Small intestine (tissue), 7 donors: ENCODE measurements around the gene MEG3. TPM values are rescaled to one million over a fixed set of nuclear protein-coding genes. Genes with fewer than 3 reads are reported as not detected.
"Not testable (repeated sequence)": the region's sequence is repeated elsewhere in the genome, so short reads cannot be mapped to it uniquely, and the experiment has no call there.

Source experiments
- DNase-seq, 2 donors: peaks; one replicate each; pipeline versions ENCODE4 v3.0.0 to v3.0.0-alpha.2; 2013
- FAIRE-seq: peaks from 2 replicates; lab custom pipeline; 2012; peaks lifted over from hg19 to GRCh38; lab: Jason Lieb, UNC
- H3K27ac ChIP-seq, 3 donors: one replicate each; pipeline ENCODE4 v1.5.1; 2013; ENCODE audit warnings: low read length in 2 of 3, mild to moderate bottlenecking in 2 of 3, control low read depth in 1 of 3, inconsistent platforms in 1 of 3, low read depth in 1 of 3, moderate library complexity in 1 of 3
- H3K27me3 ChIP-seq, 3 donors: one replicate each; pipeline ENCODE4 v1.6.1; 2013; ENCODE audit warnings: low read length in 3 of 3, inconsistent platforms in 1 of 3; ENCODE audit not compliant: control insufficient read depth in 3 of 3, insufficient read depth in 3 of 3
- H3K36me3 ChIP-seq, 3 donors: one replicate each; pipeline ENCODE4 v1.6.1; 2013; ENCODE audit warnings: low read length in 3 of 3, inconsistent platforms in 1 of 3, low read depth in 1 of 3, mild to moderate bottlenecking in 1 of 3, moderate library complexity in 1 of 3; ENCODE audit not compliant: control insufficient read depth in 3 of 3, insufficient read depth in 2 of 3
- H3K4me1 ChIP-seq, 3 donors: one replicate each; pipeline ENCODE4 v1.6.1; 2013; ENCODE audit warnings: low read length in 2 of 3, inconsistent platforms in 1 of 3, low read depth in 1 of 3, mild to moderate bottlenecking in 1 of 3, moderate library complexity in 1 of 3; ENCODE audit not compliant: control insufficient read depth in 3 of 3, insufficient read depth in 2 of 3
- H3K4me3 ChIP-seq, 3 donors: one replicate each; pipeline ENCODE4 v1.5.1; 2013; ENCODE audit warnings: low read length in 3 of 3, control low read depth in 1 of 3, inconsistent platforms in 1 of 3, low read depth in 1 of 3, mild to moderate bottlenecking in 1 of 3, moderate library complexity in 1 of 3
- H3K9me3 ChIP-seq, 2 donors: one replicate each; pipeline ENCODE4 v1.6.1; 2013; ENCODE audit warnings: low read depth in 1 of 2, low read length in 1 of 2; ENCODE audit not compliant: control insufficient read depth in 2 of 2, insufficient read depth in 1 of 2
- WGBS, 3 donors: extraction: QIAGEN DNeasy Blood & Tissue Kit; methylation state at CpG; one replicate each; pipeline ENCODE4 v1.1.7; 2013; 5-methylcytosine and 5-hydroxymethylcytosine counted together
- polyA plus RNA-seq, 4 donors: library from polyadenylated mRNA; stranded (reverse) in 3 of 4; unstranded in 1 of 4; fragments of 200-250 nt in 3 of 4; fragments of 120-200 nt in 1 of 4; gene quantifications; one replicate each; pipeline versions ENCODE4 v1.2.1 to v1.2.3, GENCODE V29; 2013
- donor health status: healthy with polysubstance abuse.
- donor health status: control.
- donor health status: control.
- donor health status: Bipolar disorder and iron deficiency.
- donor health status: healthy.

Gene MEG3
- polyA plus RNA-seq, 4 donors: 5.1 to 86.5 (median 14.6) TPM

DNA sequence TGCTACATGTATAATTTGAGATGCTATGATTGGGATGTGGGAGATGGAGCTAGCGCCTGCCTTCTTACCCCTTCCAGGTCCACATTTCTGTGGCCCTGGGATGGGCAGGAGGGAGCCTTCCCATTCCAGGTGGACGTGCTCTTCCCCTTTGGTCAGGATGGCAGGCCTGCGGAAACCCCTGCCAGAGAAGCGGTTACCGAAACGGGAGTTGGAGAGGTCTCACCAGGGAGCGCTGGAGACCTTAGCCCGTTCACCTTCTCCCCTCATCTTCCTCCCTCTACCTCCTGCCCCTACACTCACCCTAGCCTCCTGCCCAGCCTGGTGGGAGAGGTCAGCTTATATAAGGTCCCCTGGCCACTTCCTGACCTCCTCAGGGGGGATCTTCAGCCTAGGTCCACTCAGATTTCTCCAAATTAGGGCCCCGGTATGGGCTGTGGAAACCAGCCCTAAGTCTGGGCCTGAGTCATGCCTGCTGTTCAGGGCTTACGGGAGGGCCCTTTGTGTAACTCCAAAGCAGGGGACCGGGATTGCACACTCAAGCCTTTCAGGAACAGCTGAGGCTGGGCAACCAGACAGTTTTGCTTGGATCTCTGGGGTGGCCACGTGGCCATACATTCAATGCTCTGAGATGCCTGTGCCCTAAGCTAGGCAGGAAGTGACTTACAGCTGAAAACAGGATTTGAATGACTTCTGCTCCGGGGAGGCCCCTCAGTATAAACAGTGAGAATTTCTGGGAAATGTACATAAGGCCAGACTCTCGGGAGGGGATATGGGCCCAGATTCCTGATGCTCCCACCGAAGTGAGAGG, 10.2 kb upstream of the MEG3 start:
- Histone ChIP-seq H3K27ac (peak overlapping the region in 1 of 3 donors; percentile 1), H3K4me3 (no peak overlapping the region), H3K4me1 (peaks cover 0 to 11% (median 0%) of the 10 kb centered on the region in 3 donors), H3K27me3 (peaks cover 0 to 11% (median 0%) of the 10 kb centered on the region in 3 donors), H3K36me3 (no peaks in the 10 kb centered on the region), H3K9me3 (peaks cover 0 to 12% of the 10 kb centered on the region in 2 donors)
- 72 to 81% (median 75%) methylated on average over 15 of the region's 15 CpGs for WGBS, 3 donors
- FAIRE-seq (no peak), DNase-seq (no peak)

DNA sequence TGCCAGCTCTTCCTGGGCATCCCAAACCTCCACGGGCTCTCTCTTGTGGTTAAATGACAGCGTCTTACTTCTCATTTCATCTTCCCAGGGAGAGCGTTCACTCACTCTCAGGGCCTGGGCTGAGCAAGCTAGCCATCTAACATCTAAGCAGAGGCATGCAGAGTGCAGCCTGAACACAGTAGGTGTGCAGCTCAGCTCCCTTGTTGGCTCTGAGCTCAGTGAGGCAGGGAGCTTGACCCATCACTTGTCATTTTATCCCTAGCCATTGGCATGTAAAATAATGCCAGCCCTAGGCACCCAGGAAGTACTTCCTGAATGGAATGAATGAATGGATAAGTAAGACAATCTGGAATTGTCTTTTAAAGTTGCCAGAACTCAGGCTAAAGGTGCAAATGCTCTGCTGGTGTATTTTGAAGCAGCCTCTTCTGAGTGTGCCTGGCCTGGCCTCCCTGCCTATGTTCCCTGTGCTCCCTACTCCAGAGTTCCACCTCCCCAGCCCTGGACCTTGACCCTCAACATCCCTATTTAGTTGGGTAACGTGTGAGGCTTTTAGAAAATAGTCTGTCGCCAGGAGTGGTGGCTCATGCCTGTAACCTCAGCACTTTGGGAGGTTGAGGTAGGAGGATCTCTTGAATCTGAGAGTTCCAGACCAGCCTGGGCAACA, 9.5 kb upstream of the MEG3 start:
- Histone ChIP-seq H3K27ac (no peak overlapping the region), H3K9me3 (peaks cover 0 to 4% of the 10 kb centered on the region in 2 donors), H3K36me3 (no peaks in the 10 kb centered on the region), H3K4me3 (no peak overlapping the region), H3K27me3 (peaks cover 0 to 3% (median 0%) of the 10 kb centered on the region in 3 donors), H3K4me1 (peaks cover 0 to 11% (median 0%) of the 10 kb centered on the region in 3 donors)
- WGBS, 3 donors: 58 to 70% (median 60%) methylated on average over 5 of the region's 5 CpGs
- FAIRE-seq (no peak), DNase-seq (peak in 1 of 2 donors; percentile 18)

DNA sequence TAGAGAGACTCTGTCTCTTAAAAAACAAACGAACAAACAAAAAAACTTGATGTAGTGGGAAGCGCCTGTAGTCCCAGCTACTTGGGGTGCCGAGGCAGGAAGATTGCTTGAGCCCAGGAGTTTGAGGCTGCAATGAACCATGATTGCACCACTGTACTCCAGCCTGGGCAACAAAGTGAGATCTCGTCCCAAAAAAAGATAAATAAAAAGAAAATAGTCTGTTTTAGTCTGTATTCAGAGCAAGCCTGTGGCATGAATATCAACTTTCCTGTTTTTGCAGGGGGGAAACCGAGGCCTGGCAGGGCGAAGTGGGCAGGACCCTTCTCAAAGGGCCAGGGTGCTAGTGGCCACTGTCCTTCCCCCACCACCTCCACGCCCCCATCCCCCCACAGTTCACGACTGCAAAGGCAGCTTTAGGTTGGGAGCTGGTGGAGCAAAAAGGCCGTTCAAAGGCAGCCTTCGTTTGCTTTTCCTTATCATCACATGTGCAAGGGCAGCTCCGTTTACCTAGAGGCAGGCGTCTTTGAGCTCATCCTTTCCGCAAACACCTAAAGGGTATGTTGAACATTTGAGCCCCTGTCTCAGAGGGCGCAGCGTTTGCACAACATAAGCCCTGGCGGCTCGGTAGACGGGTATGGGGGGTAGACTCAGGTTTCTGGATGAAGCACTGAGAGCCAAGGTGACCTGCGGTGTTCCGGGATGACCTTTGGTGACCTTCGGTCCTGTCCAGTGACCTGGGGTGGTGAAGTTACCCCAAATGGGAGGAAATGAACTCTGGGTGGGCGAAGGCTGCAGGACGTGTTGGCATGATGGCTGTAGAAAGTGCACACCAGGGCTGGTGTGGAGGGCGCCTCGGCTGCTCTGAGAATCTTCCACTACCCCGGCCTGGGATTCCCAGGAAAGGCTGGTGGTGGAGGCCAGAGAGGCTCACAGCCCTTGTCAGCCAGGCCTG, 8.7 kb upstream of the MEG3 start:
- WGBS, 3 donors: 52 to 77% (median 67%) methylated on average over 26 of the region's 26 CpGs
- Histone ChIP-seq H3K27ac (no peak overlapping the region), H3K9me3 (no peaks in the 10 kb centered on the region), H3K36me3 (no peaks in the 10 kb centered on the region), H3K4me1 (peaks cover 0 to 11% (median 0%) of the 10 kb centered on the region in 3 donors), H3K4me3 (no peak overlapping the region), H3K27me3 (peaks cover 0 to 2% (median 0%) of the 10 kb centered on the region in 3 donors)
- no peak for DNase-seq
- no peak for FAIRE-seq

DNA sequence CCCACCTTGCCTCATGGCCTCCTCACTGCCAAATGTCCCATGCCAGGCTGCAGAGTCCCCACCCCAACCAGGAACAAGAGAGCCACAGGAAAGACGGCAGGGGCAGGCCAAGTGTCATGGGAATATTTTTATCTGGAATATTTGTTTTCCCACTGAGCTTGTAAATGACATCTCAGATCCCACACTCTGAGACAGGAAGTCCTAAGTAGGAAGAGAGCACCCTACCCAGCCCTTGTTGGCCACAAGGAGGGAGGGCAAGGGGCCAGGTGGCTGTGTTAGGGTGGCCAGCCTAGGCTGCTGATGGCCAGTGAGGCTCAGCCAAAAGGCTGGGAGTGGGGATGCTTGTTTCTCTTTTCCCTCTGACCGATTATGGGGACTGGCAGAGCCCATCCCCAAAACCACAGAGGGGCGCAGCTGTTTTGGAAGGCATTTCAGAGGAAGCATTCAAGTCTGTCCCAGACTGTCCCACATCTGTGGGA, 7.7 kb upstream of the MEG3 start:
- peaks cover 0 to 2% (median 0%) of the 10 kb centered on the region in 3 donors for H3K27me3 ChIP-seq
- H3K9me3 ChIP-seq: no peaks in the 10 kb centered on the region
- no peak for DNase-seq
- H3K4me3 ChIP-seq: no peak overlapping the region
- no peak overlapping the region for H3K27ac ChIP-seq
- H3K36me3 ChIP-seq: no peaks in the 10 kb centered on the region
- FAIRE-seq: no peak
- 55 to 61% (median 57%) methylated on average over 3 of the region's 3 CpGs for WGBS, 3 donors
- H3K4me1 ChIP-seq: peaks cover 0 to 11% (median 0%) of the 10 kb centered on the region in 3 donors

DNA sequence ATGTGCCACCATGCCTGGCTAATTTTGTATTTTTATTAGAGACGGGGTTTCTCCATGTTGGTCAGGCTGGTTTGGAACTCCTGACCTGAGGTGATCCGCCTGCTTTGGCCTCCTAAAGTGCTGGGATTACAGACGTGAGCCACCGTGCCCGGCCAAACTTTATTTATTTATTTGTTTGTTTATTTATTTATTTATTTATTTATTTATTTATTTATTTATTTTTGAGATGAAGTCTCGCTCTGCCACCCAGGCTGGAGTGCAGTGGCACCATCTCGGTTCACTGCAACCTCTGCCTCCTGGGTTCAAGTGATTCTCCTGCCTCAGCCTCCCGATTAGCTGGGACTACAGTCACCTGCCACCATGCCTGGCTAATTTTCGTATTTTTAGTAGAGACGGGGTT, 7.0 kb upstream of the MEG3 start:
- H3K27ac ChIP-seq, H3K4me3 ChIP-seq, DNase-seq, FAIRE-seq, H3K36me3 ChIP-seq, H3K27me3 ChIP-seq, H3K9me3 ChIP-seq: not testable (repeated sequence)
- H3K4me1 ChIP-seq: peaks cover 0 to 11% (median 0%) of the 10 kb centered on the region in 3 donors
- 81 to 91% (median 87%) methylated on average over 10 of the region's 10 CpGs for WGBS, 3 donors

DNA sequence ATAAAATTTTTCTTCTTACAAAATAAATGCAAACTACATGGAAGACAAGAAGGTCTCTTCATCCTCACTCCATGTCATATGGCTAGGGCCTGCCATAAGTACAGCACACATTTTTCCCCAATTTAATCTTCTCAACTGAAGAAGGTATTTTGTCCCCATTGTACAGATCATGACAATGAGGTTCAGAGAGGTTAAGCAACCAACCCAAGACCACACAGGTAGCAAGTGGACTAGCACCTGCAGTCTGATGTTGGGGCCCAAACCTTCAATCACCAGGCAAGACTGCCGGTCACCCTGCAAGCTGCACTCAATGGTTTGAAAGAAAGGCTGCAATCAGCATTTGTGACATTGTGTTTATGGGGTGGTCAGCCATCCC, 6.5 kb upstream of the MEG3 start:
- Histone ChIP-seq H3K4me1 (peaks cover 0 to 11% (median 0%) of the 10 kb centered on the region in 3 donors), H3K27ac (no peak overlapping the region), H3K36me3 (no peaks in the 10 kb centered on the region), H3K9me3 (no peaks in the 10 kb centered on the region), H3K4me3 (no peak overlapping the region), H3K27me3 (peaks cover 0 to 8% (median 0%) of the 10 kb centered on the region in 3 donors)
- WGBS, 3 donors: 93 to 97% (median 94%) methylated on average over 1 of the region's 1 CpG
- no peak for DNase-seq
- no peak for FAIRE-seq

DNA sequence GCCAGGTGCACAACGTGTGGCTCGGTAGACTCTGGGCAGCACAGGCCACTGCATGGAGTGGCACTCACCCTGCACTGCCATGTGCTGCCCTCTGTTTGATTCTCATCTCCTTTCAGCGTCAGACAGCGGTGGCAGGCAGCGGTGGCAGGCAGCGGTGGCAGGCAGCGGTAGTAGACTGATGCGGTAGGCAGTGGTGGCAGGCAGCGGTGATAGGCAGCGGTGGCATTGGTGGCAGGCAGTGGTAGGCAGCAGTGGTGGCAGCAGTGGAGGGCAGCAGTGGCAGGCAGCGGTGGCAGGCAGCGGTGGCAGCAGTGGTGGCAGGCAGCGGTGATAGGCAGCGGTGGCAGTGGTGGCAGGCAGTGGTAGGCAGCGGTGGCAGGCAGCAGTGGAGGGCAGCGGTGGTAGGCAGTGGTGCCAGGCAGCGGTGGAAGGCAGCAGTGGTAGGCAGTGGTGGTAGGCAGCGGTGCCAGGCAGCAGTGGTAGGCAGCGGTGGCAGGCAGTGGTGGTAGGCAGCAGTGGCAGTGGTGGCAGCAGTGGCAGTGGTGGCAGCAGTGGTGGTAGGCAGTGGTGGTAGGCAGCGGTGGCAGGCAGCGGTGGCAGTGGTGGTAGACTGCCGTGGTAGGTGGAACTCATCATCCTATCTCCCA, 6.0 kb upstream of the MEG3 start:
- WGBS, 3 donors: 95 to 97% (median 96%) methylated on average over 19 to 22 of the region's 22 CpGs
- no peak overlapping the region for H3K4me3 ChIP-seq
- DNase-seq: no peak
- peaks cover 0 to 11% (median 0%) of the 10 kb centered on the region in 3 donors for H3K4me1 ChIP-seq
- H3K27ac ChIP-seq: no peak overlapping the region
- no peaks in the 10 kb centered on the region for H3K9me3 ChIP-seq
- H3K36me3 ChIP-seq: no peaks in the 10 kb centered on the region
- FAIRE-seq: no peak
- peaks cover 0 to 12% (median 4%) of the 10 kb centered on the region in 3 donors for H3K27me3 ChIP-seq
